PC-3 (cell line): ENCODE results near the gene CFAP46. TPM values are rescaled to one million over a fixed set of nuclear protein-coding genes. Genes with fewer than 3 reads are reported as not detected.

Source experiments
- ATAC-seq: fragments of 200-7000 bp; cut with Tn5 transposase; 2 replicates; pipeline ENCODE4 v1.9.1; 2020; ENCODE audit warnings: mild to moderate bottlenecking, moderate library complexity
- BruUV-seq: library from RNA; stranded (reverse); fragments of 400-500 nt; replicated peaks from 2 replicates; lab custom pipeline; 2021; lab: Mats Ljungman, UMichigan
- CTCF ChIA-PET: fragments of 300-600 bp; sonication (Branson Sonifier 250); formaldehyde crosslinking; loops from one replicate; lab custom pipeline; 2022; ENCODE audit warnings: antibody characterized with exemption; lab: Charles Lee
- POLR2A ChIA-PET: fragments of 300-600 bp; sonication (Branson Sonifier 250); formaldehyde crosslinking; loops from one replicate; lab custom pipeline; 2022; ENCODE audit warnings: antibody characterized with exemption; ENCODE audit not compliant: unreplicated experiment; lab: Charles Lee
- DNase-seq: peaks from one replicate; pipeline ENCODE4 v3.0.0-alpha.2; 2015
- H2AFZ ChIP-seq: fragments of 300-600 bp; sonication (generic); 2 replicates; pipeline ENCODE4 v1.6.0; 2016; ENCODE audit warnings: antibody characterized with exemption, low read length
- H3F3A ChIP-seq: fragments of 300-600 bp; sonication (generic); one replicate; pipeline ENCODE4 v1.6.0; 2017; ENCODE audit warnings: antibody characterized with exemption, low read length, control low read depth, mild to moderate bottlenecking; ENCODE audit not compliant: unreplicated experiment
- H3K27ac ChIP-seq: fragments of 300-600 bp; sonication (generic); 2 replicates; pipeline ENCODE4 v1.5.1; 2016; ENCODE audit warnings: mild to moderate bottlenecking, low read length
- H3K27me3 ChIP-seq: fragments of 300-600 bp; sonication (generic); 2 replicates; pipeline ENCODE4 v1.6.1; 2016; ENCODE audit warnings: low read length, mixed read lengths
- H3K36me3 ChIP-seq: fragments of 300-600 bp; sonication (generic); 2 replicates; pipeline ENCODE4 v1.6.1; 2016; ENCODE audit warnings: low read depth, mixed run types, low read length, mixed read lengths
- H3K4me1 ChIP-seq: fragments of 300-600 bp; sonication (generic); 2 replicates; pipeline ENCODE4 v1.5.1; 2016; ENCODE audit warnings: low read length; ENCODE audit not compliant: insufficient read depth
- H3K4me2 ChIP-seq: fragments of 300-600 bp; sonication (generic); 2 replicates; pipeline ENCODE4 v1.6.0; 2016; ENCODE audit warnings: low read length
- H3K4me3 ChIP-seq: fragments of 300-600 bp; sonication (generic); 2 replicates; pipeline ENCODE4 v1.5.1; 2016; ENCODE audit warnings: mild to moderate bottlenecking, low read length, mixed read lengths
- H3K79me2 ChIP-seq: fragments of 300-600 bp; sonication (generic); 2 replicates; pipeline ENCODE4 v1.6.1; 2017; ENCODE audit warnings: low read length, mixed read lengths
- H3K9ac ChIP-seq: fragments of 300-600 bp; sonication (generic); 2 replicates; pipeline ENCODE4 v1.6.0; 2016; ENCODE audit warnings: mild to moderate bottlenecking, low read length
- H3K9me2 ChIP-seq: fragments of 300-600 bp; sonication (generic); replicated peaks from 2 replicates; pipeline ENCODE4 v1.6.1; 2016; ENCODE audit warnings: mixed run types, low read length, mixed read lengths
- H3K9me3 ChIP-seq: fragments of 300-600 bp; sonication (generic); 2 replicates; pipeline ENCODE4 v1.6.1; 2016; ENCODE audit warnings: low read length, mixed read lengths
- H4K20me1 ChIP-seq: fragments of 300-600 bp; sonication (generic); 2 replicates; pipeline ENCODE4 v1.6.1; 2016; ENCODE audit warnings: low read length, mixed read lengths
- CTCF ChIP-seq: fragments of 300-600 bp; sonication (generic); conservative IDR thresholded peaks from 2 replicates; pipeline ENCODE4 v1.5.1; 2017; ENCODE audit warnings: antibody characterized with exemption, low read depth, mild to moderate bottlenecking, low read length
- EZH2 ChIP-seq: fragments of 300-600 bp; sonication (generic); IDR thresholded peaks from one replicate; pipeline ENCODE4 v1.6.1; 2017; ENCODE audit warnings: antibody characterized with exemption, mild to moderate bottlenecking, low read length; ENCODE audit not compliant: unreplicated experiment
- EZH2phosphoT487 ChIP-seq: fragments of 300-600 bp; sonication (generic); IDR thresholded peaks from 2 replicates; pipeline ENCODE4 v1.6.1; 2018; ENCODE audit warnings: mild to moderate bottlenecking, antibody characterized with exemption, low read length, borderline replicate concordance
- intact Hi-C: fragments of 100-400 bp; cut with micrococcal nuclease; formaldehyde crosslinking; loops from 2 replicates; pipeline ENCODE4 v1.9.0; 2023
- total RNA-seq: library from RNA; depleted of rRNA; stranded (reverse); fragments of >200 nt; gene quantifications from 2 replicates; pipeline ENCODE4 v1.2.3, GENCODE V29; 2014

CFAP46 gene
- total RNA-seq, 1 experiment from 2014 or later, result 0.04 TPM

GRCh38 chr10:132861116-132861691 is 81.2 kb downstream of the CFAP46 start:
- no peak overlapping the region for H3K4me2 ChIP-seq
- no peaks in the 10 kb centered on the region for H3K4me1 ChIP-seq
- no peak overlapping the region for H3K9ac ChIP-seq
- H4K20me1 ChIP-seq, result no peaks in the 10 kb centered on the region
- no peaks in the 10 kb centered on the region for H3F3A ChIP-seq
- POLR2A ChIA-PET, result no interaction called here
- DNase-seq, result no peak
- TF ChIP-seq EZH2 (no peak), EZH2phosphoT487 (no peak), CTCF (no peak)
- no peak for ATAC-seq
- H3K27ac ChIP-seq, result no peak overlapping the region
- intact Hi-C loops, result no loop called here
- H3K4me3 ChIP-seq, result no peak overlapping the region
- H2AFZ ChIP-seq, result no peak overlapping the region
- peaks cover 17% of the 10 kb centered on the region for H3K27me3 ChIP-seq
- no peaks in the 10 kb centered on the region for H3K9me3 ChIP-seq
- CTCF ChIA-PET, result no interaction called here
- no peaks in the 10 kb centered on the region for H3K36me3 ChIP-seq
- no peaks in the 10 kb centered on the region for H3K79me2 ChIP-seq
- no peaks in the 10 kb centered on the region for H3K9me2 ChIP-seq
- no TSS peak for BruUV-seq

- Histone ChIP-seq H2AFZ (no peak overlapping the region), H3K79me2 (no peaks in the 10 kb centered on the region), H3K4me2 (no peak overlapping the region), H3K4me3 (no peak overlapping the region), H3K9me2 (no peaks in the 10 kb centered on the region), H3K9ac (no peak overlapping the region), H3K9me3 (no peaks in the 10 kb centered on the region), H3K27me3 (peaks cover 23% of the 10 kb centered on the region), H3K36me3 (no peaks in the 10 kb centered on the region), H3K4me1 (no peaks in the 10 kb centered on the region), H3F3A (no peaks in the 10 kb centered on the region), H3K27ac (no peak overlapping the region), H4K20me1 (no peaks in the 10 kb centered on the region)
- DNase-seq (no peak), ATAC-seq (no peak)
- no TSS peak for BruUV-seq
- TF ChIP-seq EZH2phosphoT487, result no peak
- TF ChIP-seq CTCF, result no peak
- POLR2A ChIA-PET, result no interaction called here
- intact Hi-C loops, result no loop called here
- CTCF ChIA-PET, result no interaction called here
Observed at GRCh38 chr10:132860532-132860931, 81.8 kb downstream of the CFAP46 start.

GRCh38 chr10:132859084-132859855 is 83.1 kb downstream of the CFAP46 start:
- Histone ChIP-seq H3F3A (no peaks in the 10 kb centered on the region), H3K4me3 (no peak overlapping the region), H3K9ac (no peak overlapping the region), H2AFZ (no peak overlapping the region), H3K4me2 (no peak overlapping the region), H3K9me2 (no peaks in the 10 kb centered on the region), H3K27ac (no peak overlapping the region), H3K4me1 (no peaks in the 10 kb centered on the region), H4K20me1 (no peaks in the 10 kb centered on the region), H3K36me3 (no peaks in the 10 kb centered on the region), H3K79me2 (no peaks in the 10 kb centered on the region), H3K27me3 (peaks cover 35% of the 10 kb centered on the region), H3K9me3 (no peaks in the 10 kb centered on the region)
- TF ChIP-seq EZH2, result no peak
- TF ChIP-seq CTCF, result no peak
- no peak for TF ChIP-seq EZH2phosphoT487
- ATAC-seq (no peak), DNase-seq (no peak)
- ChIA-PET CTCF (no interaction called here), POLR2A (no interaction called here)
- intact Hi-C loops, result no loop called here
- no TSS peak for BruUV-seq
